ENCODE measurements around the gene SRD5A1.

SRD5A1 gene

GRCh38 chr5:6700685-6701355, 67.6 kb downstream of the SRD5A1 start:
- TF ChIP-seq, protein P1, sequence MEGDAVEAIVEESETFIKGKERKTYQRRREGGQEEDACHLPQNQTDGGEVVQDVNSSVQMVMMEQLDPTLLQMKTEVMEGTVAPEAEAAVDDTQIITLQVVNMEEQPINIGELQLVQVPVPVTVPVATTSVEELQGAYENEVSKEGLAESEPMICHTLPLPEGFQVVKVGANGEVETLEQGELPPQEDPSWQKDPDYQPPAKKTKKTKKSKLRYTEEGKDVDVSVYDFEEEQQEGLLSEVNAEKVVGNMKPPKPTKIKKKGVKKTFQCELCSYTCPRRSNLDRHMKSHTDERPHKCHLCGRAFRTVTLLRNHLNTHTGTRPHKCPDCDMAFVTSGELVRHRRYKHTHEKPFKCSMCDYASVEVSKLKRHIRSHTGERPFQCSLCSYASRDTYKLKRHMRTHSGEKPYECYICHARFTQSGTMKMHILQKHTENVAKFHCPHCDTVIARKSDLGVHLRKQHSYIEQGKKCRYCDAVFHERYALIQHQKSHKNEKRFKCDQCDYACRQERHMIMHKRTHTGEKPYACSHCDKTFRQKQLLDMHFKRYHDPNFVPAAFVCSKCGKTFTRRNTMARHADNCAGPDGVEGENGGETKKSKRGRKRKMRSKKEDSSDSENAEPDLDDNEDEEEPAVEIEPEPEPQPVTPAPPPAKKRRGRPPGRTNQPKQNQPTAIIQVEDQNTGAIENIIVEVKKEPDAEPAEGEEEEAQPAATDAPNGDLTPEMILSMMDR (IDR thresholded peaks at IDR 0.05; ENCODE audit: low read depth, low read length, missing control alignments), result no peak
- DNase-seq (ENCODE audit: low read depth), result no peak
- no peak overlapping the region for H3K4me3 ChIP-seq (ENCODE audit: low read depth, low read length)

- TF ChIP-seq, protein P1 (IDR thresholded peaks at IDR 0.05; ENCODE audit: low read depth, low read length, missing control alignments), result no peak
- DNase-seq (ENCODE audit: low read depth), result no peak
- no peak overlapping the region for H3K4me3 ChIP-seq (ENCODE audit: low read depth, low read length)
Measured at GRCh38 chr5:6701491-6701890, 68.3 kb downstream of the SRD5A1 start.

GRCh38 chr5:6702633-6703032, 69.4 kb downstream of the SRD5A1 start:
- H3K4me3 ChIP-seq (ENCODE audit: low read depth, low read length), result no peak overlapping the region
- no peak for DNase-seq (ENCODE audit: low read depth)
- TF ChIP-seq, protein P1 (IDR thresholded peaks at IDR 0.05; ENCODE audit: low read depth, low read length, missing control alignments), result no peak

- H3K4me3 ChIP-seq (ENCODE audit: low read depth, low read length), result no peak overlapping the region
- no peak for DNase-seq (ENCODE audit: low read depth)
- TF ChIP-seq, protein P1 (IDR thresholded peaks at IDR 0.05; ENCODE audit: low read depth, low read length, missing control alignments), result no peak
Measured at GRCh38 chr5:6703806-6704205, 70.6 kb downstream of the SRD5A1 start.

DNA sequence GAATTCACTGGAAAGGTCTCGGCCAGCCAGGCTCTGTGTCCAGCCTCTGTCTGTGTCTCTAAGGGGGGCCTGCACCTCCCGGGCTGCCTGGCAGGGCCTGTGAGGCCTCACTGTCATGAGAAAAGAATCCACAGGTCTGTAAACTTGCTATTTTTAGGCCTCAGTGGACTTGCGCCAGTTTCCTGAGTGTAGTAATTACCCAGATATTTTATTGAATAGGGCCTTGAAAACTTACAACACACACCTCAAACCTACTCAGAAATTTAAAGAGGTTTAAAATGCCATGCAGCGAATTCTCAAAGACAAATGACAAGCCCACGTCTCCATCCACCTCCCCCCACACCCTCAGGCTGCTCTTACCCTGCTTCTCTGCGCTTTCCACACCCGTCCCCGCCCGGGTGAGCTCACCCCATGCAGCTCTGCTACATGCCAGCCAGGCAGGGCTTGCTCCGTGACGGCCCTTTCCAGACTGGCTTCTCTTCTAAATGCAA, 71.2 kb downstream of the SRD5A1 start:
- DNase-seq (ENCODE audit: low read depth), result no peak
- H3K4me3 ChIP-seq (ENCODE audit: low read depth, low read length), result no peak overlapping the region
- TF ChIP-seq, protein P1 (IDR thresholded peaks at IDR 0.05; ENCODE audit: low read depth, low read length, missing control alignments), result no peak

- no peak for DNase-seq (ENCODE audit: low read depth)
- TF ChIP-seq, protein P1 (IDR thresholded peaks at IDR 0.05; ENCODE audit: low read depth, low read length, missing control alignments), result no peak
- H3K4me3 ChIP-seq (ENCODE audit: low read depth, low read length), result no peak overlapping the region
Measured at GRCh38 chr5:6705088-6705487, 71.8 kb downstream of the SRD5A1 start.

DNA sequence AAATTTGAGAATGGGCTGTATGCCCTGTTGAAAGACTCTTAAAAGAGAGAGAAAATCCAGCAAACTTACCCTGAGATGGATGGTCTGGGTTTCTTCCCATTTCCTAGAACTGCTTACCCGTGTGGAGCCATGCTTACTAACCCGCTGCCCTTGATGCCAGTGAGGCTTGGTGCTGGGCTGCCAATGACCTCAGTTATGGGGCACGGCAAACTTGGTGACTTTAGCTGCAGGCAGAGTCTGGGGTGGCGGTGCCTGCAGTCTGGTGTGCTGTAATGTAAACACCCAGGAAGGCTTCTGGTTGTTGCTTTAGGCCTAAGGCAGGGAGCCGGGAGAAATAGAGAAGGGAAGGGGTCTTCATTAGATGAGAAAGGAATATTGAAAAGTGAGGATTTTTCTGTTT, 72.7 kb downstream of the SRD5A1 start:
- DNase-seq (ENCODE audit: low read depth), result no peak
- no peak overlapping the region for H3K4me3 ChIP-seq (ENCODE audit: low read depth, low read length)
- TF ChIP-seq, protein P1 (IDR thresholded peaks at IDR 0.05; ENCODE audit: low read depth, low read length, missing control alignments), result no peak
